Dendritic cell treated with granulocyte-macrophage colony-stimulating factor and Interleukin-4, amounts not matched to agents 40 ng/mL and 50 ng/mL, for 4 days (primary cell): ENCODE measurements around the gene GNB5.
"Not testable (repeated sequence)": the region's sequence is repeated elsewhere in the genome, so short reads cannot be mapped to it uniquely, and the experiment has no call there.

Experiments
- H3K27ac Mint-ChIP-seq: one replicate; pipeline ENCODE4 v1.8.0; 2022; ENCODE audit warnings: mild to moderate bottlenecking, mixed read lengths
- H3K27me3 Mint-ChIP-seq: one replicate; pipeline ENCODE4 v1.8.0; 2022; ENCODE audit warnings: mild to moderate bottlenecking, mixed read lengths
- H3K36me3 Mint-ChIP-seq: one replicate; pipeline ENCODE4 v1.8.0; 2022; ENCODE audit warnings: low read depth, mixed read lengths
- H3K4me1 Mint-ChIP-seq: one replicate; pipeline ENCODE4 v1.8.0; 2022; ENCODE audit warnings: low read depth, mixed read lengths
- H3K4me3 Mint-ChIP-seq: one replicate; pipeline ENCODE4 v1.8.0; 2022; ENCODE audit warnings: mild to moderate bottlenecking, moderate library complexity, mixed read lengths
- H3K9me3 Mint-ChIP-seq: one replicate; pipeline ENCODE4 v1.8.0; 2022; ENCODE audit warnings: mixed read lengths
- intact Hi-C: fragments of 100-400 bp; cut with micrococcal nuclease; formaldehyde crosslinking; loops from one replicate; pipeline ENCODE4 v1.15.0; 2022

GNB5 gene

DNA sequence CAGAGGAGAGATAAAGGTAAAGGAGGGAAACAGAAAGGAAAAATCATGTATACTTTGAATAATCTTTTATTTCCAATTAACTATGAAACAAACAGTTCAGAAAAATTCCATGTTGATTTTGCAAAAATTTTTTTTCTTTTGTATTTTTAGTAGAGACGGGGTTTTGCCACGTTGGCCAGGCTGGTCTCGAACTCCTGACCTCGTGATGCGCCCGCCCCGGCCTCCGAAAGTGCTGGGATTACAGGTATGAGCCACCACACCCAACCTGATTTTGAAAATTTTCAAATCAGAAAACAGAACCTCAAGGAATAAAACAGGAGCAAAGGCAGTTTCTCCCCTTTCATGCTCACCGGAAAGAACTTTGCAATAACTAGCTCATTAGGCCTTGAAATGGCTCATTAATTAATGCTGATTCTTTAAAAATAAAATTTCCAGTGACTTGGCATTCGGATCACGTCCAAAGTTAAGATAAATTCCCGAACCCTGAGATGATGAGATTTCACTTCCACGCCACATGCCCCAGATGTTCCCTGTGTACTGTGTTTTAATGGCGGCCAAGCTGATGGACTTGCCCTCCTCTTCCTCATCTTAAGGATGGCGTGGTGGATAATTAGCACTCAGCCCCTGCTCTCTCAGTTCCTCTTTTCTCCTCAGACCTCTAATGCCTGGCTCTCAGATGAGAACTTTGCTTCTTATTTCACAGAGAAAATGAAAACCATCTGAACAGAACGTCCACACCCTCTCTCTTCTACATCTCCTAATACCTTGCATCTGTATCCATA lies 89.5 kb downstream of the GNB5 start:
- Mint-ChIP-seq H3K27me3 (peaks cover 2% of the 10 kb centered on the region), H3K9me3 (no peaks in the 10 kb centered on the region), H3K36me3 (no peaks in the 10 kb centered on the region), H3K4me3 (no peak overlapping the region), H3K27ac (no peak overlapping the region), H3K4me1 (peaks cover 28% of the 10 kb centered on the region)
- intact Hi-C loops = loop anchor here (5.0 kb wide), 1 partner anchor 36 kb away; no protein-coding TSS in a partner anchor

DNA sequence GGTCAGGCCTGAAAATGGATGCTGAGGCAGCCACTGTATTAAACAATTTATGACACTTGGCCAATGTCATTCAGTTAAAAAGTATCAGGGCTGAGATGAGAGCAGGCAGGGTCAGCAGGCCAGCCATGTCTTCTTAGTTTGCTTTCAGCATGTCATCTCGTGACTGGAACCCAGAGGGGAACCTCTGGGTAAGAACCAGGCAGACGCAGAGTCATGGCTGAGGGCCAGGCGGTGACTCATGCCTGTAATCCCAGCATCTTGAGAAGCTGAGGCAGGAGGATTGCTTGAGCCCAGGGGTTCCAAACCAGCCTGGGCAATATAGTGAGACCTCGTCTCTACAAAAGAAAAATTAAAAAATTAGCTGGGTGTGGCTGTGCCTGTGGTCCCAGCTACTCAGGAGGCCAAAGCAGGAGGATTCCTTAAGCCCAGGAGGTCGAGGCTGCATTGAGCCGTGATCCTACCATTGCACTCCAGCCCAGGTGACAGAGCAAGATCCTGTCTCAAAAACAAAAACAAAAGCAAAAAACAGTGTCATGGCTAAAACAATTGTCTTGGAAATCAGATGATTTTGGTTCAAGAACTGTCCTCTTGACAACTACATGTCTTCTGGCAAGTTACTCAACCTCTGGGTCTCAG lies 90.3 kb downstream of the GNB5 start:
- Mint-ChIP-seq H3K27me3 (peaks cover 2% of the 10 kb centered on the region), H3K36me3 (no peaks in the 10 kb centered on the region), H3K4me3 (no peak overlapping the region), H3K27ac (no peak overlapping the region), H3K9me3 (no peaks in the 10 kb centered on the region), H3K4me1 (peaks cover 27% of the 10 kb centered on the region)
- intact Hi-C loops = loop anchor here (5.0 kb wide), 1 partner anchor 36 kb away; no protein-coding TSS in a partner anchor

DNA sequence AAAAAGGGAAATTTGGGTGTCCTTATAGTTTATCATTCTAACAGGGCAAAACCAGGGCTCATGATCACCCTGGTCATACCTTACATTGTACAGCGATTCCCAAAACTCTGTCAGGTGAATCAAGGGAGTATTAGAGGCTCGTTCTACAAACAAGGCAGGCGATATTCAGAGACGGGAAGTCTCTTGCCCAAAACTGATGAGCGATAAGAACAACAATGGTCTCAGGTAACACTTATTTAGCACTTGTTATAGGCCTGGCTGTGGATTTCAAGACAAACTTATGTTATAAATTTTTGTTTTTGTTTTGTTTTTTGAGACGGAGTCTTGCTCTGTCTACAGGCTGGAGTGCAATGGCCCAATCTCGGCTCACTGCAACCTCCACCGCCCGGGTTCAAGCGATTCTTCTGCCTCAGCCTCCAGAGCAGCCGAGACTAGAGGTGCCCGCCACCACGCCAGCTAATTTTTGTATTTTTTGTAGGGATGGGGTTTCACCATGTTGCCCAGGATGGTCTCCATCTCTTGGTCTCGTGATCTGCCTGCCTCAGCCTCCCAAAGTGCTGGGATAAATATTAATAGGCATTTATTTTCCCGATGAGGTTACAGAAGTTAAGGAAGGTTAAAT lies 91.4 kb downstream of the GNB5 start:
- peaks cover 5% of the 10 kb centered on the region for H3K27me3 Mint-ChIP-seq
- H3K9me3 Mint-ChIP-seq = no peaks in the 10 kb centered on the region
- no peaks in the 10 kb centered on the region for H3K36me3 Mint-ChIP-seq
- no peak overlapping the region for H3K27ac Mint-ChIP-seq
- intact Hi-C loops = loop anchor here (5.0 kb wide), 1 partner anchor 38 kb away; no protein-coding TSS in a partner anchor
- no peak overlapping the region for H3K4me3 Mint-ChIP-seq
- H3K4me1 Mint-ChIP-seq = peaks cover 30% of the 10 kb centered on the region

DNA sequence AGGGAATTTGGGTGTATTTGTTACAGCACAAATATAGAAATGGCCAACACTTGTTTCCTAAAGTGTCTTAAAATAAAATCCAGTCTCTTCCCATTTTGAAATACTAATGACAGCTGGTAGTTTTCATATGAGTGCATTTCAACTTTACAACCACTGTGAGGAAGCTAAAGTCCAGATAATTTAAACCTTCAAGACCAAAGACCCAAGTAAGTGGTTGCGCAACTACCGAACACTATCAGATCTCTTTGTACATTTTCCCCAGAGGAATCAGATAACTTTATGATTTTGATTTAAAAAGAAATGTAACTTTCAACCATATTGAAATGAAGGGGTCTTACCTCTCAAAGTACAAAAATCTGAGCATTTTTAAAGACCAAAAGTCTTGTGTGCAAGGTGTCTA lies 92.9 kb downstream of the GNB5 start:
- peaks cover 35% of the 10 kb centered on the region for H3K4me1 Mint-ChIP-seq
- intact Hi-C loops = no loop called here
- no peak overlapping the region for H3K4me3 Mint-ChIP-seq
- H3K27ac Mint-ChIP-seq = no peak overlapping the region
- H3K9me3 Mint-ChIP-seq = no peaks in the 10 kb centered on the region
- no peaks in the 10 kb centered on the region for H3K36me3 Mint-ChIP-seq
- peaks cover 15% of the 10 kb centered on the region for H3K27me3 Mint-ChIP-seq

DNA sequence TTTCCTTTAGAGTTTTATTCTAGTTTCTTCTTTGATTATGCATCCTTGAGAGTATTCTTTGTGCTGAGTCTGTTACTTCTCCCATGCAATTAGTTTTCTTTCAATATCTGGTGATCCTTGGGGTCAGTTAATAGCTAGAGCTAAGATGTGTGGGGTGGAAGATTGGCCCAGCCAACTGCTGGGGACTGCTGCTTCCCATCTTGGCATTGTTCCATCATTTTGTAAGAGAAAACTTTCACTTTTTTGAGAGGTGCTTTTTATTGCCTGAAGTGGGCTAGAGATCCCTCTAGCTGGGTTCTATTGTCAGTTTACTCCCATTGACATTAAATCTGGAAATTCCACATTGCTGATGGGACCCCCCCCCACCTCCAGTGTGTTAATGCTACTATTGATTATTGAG lies 94.0 kb downstream of the GNB5 start:
- no peaks in the 10 kb centered on the region for H3K36me3 Mint-ChIP-seq
- intact Hi-C loops = no loop called here
- peaks cover 14% of the 10 kb centered on the region for H3K27me3 Mint-ChIP-seq
- H3K4me3 Mint-ChIP-seq = no peak overlapping the region
- H3K27ac Mint-ChIP-seq = no peak overlapping the region
- H3K4me1 Mint-ChIP-seq = peaks cover 42% of the 10 kb centered on the region
- no peaks in the 10 kb centered on the region for H3K9me3 Mint-ChIP-seq

DNA sequence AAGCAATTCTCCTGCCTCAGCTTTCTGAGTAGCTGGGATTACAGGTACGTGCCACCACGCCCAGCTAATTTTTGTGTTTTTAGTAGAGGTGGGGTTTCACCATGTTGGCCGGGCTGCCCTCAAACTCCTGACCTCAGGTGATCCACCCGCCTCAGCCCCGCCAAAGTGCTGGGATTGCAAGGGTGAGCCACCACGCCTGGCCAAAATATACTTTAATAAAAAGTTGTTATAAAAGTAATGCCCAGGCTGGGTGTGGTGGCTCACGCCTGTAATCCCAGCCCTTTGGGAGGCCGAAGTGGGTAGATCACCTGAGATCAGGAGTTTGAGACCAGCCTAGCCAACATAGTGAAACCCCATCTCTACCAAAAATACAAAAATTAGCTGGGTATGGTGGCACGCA lies 94.7 kb downstream of the GNB5 start:
- intact Hi-C loops, H3K27ac Mint-ChIP-seq, H3K36me3 Mint-ChIP-seq, H3K4me3 Mint-ChIP-seq, H3K9me3 Mint-ChIP-seq: not testable (repeated sequence)
- peaks cover 42% of the 10 kb centered on the region for H3K4me1 Mint-ChIP-seq
- peaks cover 14% of the 10 kb centered on the region for H3K27me3 Mint-ChIP-seq

DNA sequence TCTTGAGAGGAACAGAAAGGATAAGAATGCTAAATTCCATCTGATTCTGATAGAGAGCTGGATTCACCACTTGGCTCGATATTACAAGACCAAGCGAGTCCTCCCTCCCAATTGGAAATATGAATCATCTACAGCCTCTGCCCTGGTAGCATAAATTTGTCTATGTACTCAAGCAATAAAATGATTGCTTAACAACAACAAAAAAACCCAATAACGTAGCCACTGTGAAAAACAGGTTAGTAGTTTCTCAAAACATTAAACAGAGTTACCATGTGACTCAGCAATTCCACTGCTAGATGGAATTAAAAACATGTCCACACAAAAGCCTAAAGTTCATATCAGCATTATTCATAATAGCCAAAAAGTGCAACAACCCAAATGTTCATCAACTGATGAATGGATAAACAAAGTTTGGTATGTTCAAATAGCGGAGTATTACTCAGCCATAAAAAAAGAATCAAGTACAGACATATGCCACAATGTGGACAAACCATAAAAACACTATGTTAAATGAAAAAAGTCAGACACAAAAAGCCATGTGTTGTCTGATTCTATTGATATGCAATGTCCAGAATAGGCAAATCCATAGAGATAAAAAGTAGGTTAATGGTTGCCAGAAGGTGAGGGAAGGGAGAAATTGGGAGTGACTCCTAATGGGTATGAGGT lies 95.5 kb downstream of the GNB5 start:
- intact Hi-C loops = no loop called here
- H3K4me3 Mint-ChIP-seq = no peak overlapping the region

DNA sequence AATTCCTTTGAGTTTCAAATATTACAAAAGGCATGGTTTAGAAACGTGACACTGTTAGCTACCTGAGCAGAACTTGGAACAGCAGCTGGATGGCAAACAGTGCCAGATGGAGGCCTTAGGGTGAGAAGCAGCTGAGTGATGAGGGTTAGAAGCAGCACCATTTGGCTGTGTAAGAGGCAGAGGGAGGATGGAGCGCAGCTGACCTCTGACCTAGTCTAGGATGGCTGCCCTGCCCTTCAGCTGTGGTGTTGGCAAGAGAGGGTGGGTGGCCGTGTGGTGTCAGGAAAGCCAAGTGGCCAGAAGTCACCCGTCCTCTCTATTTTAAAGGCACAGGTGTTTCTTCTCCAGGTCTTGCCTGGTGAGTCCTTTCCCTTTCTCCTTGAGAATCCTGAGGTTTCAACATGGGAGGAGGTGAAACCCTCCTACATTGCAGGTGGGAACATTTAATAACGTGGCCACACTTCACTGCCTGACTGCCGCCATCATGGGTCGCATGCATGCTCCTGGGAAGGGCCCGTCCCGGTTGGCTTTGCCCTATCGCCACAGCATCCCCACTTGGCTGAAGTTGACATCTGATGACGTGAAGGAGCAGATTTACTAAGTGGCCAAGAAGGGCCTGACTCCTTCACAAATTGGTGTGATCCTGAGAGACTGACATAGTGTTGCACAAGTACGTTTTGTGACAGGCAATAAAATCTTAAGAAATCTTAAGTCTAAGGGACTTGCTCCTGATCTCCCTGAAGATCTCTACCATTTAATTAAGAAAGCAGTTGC lies 96.2 kb downstream of the GNB5 start:
- intact Hi-C loops = no loop called here
- Mint-ChIP-seq H3K36me3 (peaks cover 5% of the 10 kb centered on the region), H3K4me1 (peaks cover 42% of the 10 kb centered on the region), H3K27ac (no peak overlapping the region), H3K27me3 (peaks cover 14% of the 10 kb centered on the region), H3K4me3 (no peak overlapping the region), H3K9me3 (peaks cover 7% of the 10 kb centered on the region)

More for the DNA sequence above, 95.5 kb downstream of the GNB5 start:
- no peaks in the 10 kb centered on the region for H3K9me3 Mint-ChIP-seq
- H3K27me3 Mint-ChIP-seq = peaks cover 14% of the 10 kb centered on the region
- no peaks in the 10 kb centered on the region for H3K36me3 Mint-ChIP-seq
- H3K4me1 Mint-ChIP-seq = peaks cover 42% of the 10 kb centered on the region
- H3K27ac Mint-ChIP-seq = no peak overlapping the region

DNA sequence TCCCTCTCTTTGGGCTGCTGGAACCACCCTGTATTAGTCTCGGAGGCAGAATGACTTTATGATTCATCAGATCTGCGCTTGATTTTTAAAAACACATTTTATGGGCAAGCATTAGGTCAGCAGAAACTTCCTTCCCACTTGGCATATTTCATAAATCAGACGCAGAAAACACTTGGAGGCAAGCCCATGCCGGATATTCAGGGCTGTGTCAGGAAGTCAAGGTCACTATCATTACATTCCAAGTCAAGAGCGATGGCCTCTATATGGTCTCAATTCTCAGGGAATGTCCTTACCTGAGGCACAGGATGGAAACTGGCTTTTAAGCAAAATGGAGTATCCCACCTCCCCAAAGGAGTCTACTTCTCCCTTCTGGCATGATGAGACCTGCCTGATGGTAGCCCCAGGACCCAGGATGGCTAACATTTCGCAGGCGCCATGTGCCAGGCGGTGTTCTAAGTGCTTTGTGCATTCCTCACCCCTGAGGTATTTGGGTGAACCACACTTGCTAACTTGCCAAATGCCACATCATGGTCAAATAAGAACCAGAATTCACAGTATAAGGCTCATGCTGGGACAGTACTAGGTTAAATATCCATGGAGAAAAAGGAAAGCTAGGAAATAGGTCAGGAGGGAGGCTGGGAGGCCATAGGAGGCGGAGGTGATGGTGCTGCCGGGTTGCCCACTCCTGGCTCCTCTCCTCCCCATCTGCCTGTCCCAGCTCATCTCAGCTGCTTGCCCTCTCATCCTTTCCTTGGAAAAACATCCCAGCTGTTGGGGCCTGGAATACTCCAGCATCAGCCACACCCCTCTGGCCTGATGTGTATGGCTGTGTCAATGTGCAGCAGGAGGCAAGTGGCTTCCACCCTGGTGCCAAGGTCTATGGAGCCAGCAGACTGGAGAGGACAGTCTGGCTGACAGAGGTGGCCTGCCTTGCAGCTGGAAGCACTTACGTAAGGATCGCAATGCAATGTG lies 97.4 kb downstream of the GNB5 start:
- Mint-ChIP-seq H3K27ac (peak overlapping the region; percentile 41), H3K36me3 (peaks cover 13% of the 10 kb centered on the region), H3K27me3 (peaks cover 14% of the 10 kb centered on the region), H3K9me3 (peaks cover 16% of the 10 kb centered on the region), H3K4me1 (peaks cover 35% of the 10 kb centered on the region), H3K4me3 (no peak overlapping the region)
- intact Hi-C loops = no loop called here

DNA sequence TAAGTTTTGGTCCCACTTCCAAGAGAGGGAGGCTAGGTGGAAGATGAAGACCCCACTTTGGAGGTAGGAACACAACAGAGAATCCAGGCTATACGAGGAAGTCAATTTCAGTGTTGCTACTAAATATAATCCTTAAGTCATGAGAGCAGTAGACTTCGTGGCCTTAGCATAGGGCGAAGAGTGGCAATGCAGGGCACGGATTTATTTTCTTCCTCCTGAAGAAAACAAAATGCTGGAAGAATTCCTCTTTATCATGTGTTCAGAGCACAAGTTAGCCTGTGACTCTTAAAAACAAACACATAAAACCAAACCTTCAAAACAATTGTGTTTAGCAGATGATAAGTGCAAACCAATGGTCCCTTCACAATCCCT lies 98.0 kb downstream of the GNB5 start:
- H3K27ac Mint-ChIP-seq = peak overlapping the region; percentile 41
- no peak overlapping the region for H3K4me3 Mint-ChIP-seq
- intact Hi-C loops = no loop called here
- peaks cover 16% of the 10 kb centered on the region for H3K9me3 Mint-ChIP-seq
- peaks cover 30% of the 10 kb centered on the region for H3K4me1 Mint-ChIP-seq
- H3K36me3 Mint-ChIP-seq = peaks cover 13% of the 10 kb centered on the region
- H3K27me3 Mint-ChIP-seq = peaks cover 14% of the 10 kb centered on the region

DNA sequence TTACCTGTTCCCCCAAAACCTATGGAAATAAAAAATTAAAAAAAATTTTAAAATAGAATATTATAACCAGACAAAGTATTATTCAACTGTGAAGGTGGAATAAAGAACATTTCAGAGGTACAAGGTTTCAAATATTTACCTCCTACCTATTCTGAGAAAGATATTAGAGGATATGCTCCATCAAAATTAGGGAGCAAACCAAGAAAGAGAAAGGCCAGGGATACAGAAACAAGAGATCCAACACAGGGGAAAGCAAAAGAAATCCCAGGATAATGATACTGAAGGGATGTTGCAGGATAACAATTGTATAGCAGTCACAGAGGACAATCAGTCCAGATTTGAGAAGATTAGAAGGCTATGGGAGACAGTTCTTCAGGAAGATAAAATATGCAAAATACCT lies 101.0 kb downstream of the GNB5 start:
- H3K27me3 Mint-ChIP-seq = peaks cover 13% of the 10 kb centered on the region
- H3K9me3 Mint-ChIP-seq = peaks cover 16% of the 10 kb centered on the region
- H3K4me1 Mint-ChIP-seq = peaks cover 20% of the 10 kb centered on the region
- intact Hi-C loops = no loop called here
- no peak overlapping the region for H3K4me3 Mint-ChIP-seq
- no peak overlapping the region for H3K27ac Mint-ChIP-seq
- peaks cover 13% of the 10 kb centered on the region for H3K36me3 Mint-ChIP-seq

DNA sequence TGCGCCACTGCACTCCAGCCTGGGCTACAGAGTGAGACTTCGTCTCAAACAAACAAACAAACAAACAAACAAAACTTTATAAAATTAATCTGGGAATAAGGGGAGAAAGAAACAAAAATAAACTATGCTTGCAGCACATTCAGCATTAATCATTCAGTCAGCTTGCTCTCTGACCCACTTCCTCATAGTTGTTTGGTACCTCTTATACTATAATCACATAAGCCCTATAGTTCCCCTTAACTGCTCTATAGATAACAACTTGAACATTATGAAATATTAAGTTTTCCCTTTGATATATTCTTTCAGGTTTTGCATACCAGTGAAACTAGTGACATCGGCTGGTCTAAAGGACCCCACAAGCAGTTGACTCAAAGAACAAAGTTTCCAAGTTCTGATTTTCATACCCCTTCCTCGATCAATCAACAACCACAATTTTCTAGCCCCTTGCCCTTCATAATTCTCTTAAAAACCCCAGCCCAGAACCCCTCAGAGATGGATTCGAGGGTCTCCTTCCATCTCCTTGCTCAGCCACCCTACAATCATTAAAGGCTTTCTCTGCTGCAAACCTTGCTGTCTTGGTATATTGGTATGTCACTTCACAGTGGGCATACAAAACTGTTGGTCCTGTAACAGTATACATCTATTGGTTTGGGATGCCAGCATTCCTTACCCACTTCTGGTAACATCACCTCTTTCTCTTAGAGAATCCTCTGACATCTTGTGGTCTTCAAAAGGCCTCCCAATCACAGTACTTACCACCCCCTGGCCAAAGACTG lies 105.0 kb downstream of the GNB5 start:
- Mint-ChIP-seq H3K27me3 (peaks cover 9% of the 10 kb centered on the region), H3K36me3 (peaks cover 13% of the 10 kb centered on the region), H3K4me1 (peaks cover 18% of the 10 kb centered on the region), H3K4me3 (no peak overlapping the region), H3K9me3 (peaks cover 16% of the 10 kb centered on the region), H3K27ac (no peak overlapping the region)
- intact Hi-C loops = no loop called here
